AG04450 (cell line): ENCODE measurements around the gene AASDH. TPM values are rescaled to one million over a fixed set of nuclear protein-coding genes. Genes with fewer than 3 reads are reported as not detected.

ENCODE experiments used
- CTCF ChIA-PET: fragments of 300-600, 350-600 bp; formaldehyde crosslinking; extraction: SDS; loops from one replicate; lab custom pipeline; 2022; ENCODE audit warnings: antibody characterized with exemption, inconsistent platforms; lab: Charles Lee
- POLR2A ChIA-PET: fragments of 350-600 bp; formaldehyde crosslinking; extraction: SDS; loops from one replicate; lab custom pipeline; 2021; ENCODE audit warnings: antibody characterized with exemption, inconsistent platforms; lab: Yijun Ruan, JAX
- DNase-seq: peaks from one replicate; pipeline ENCODE4 v3.0.0-alpha.2; 2011; ENCODE audit warnings: low read depth, low spot score
- H3K27ac ChIP-seq: one replicate; pipeline ENCODE4 v1.5.1; 2012; ENCODE audit warnings: low read depth, low read length, control low read depth
- H3K27me3 ChIP-seq: one replicate; pipeline ENCODE4 v1.6.0; 2012; ENCODE audit warnings: low read length; ENCODE audit not compliant: control insufficient read depth, insufficient read depth
- H3K4me3 ChIP-seq: 2 replicates; pipeline ENCODE4 v1.5.1; 2011; ENCODE audit warnings: mild to moderate bottlenecking, low read depth, low read length, control low read depth
- H3K9me3 ChIP-seq: 2 replicates; pipeline ENCODE4 v1.5.1; 2012; ENCODE audit warnings: low read length; ENCODE audit not compliant: control insufficient read depth, insufficient read depth
- polyA plus RNA-seq: library from polyadenylated mRNA; depleted of rRNA; stranded (reverse); fragments of >200 nt; gene quantifications from 2 replicates; pipeline ENCODE4 v1.2.3, GENCODE V29; 2011
- TF ChIP-seq, protein P1 (sequence below): IDR thresholded peaks from 2 replicates; pipeline ENCODE4 v1.5.1; 2011; ENCODE audit warnings: low read depth, low read length, control low read depth, inconsistent platforms

The AASDH gene
- polyA plus RNA-seq, 1 experiment = 14.8 TPM

DNA sequence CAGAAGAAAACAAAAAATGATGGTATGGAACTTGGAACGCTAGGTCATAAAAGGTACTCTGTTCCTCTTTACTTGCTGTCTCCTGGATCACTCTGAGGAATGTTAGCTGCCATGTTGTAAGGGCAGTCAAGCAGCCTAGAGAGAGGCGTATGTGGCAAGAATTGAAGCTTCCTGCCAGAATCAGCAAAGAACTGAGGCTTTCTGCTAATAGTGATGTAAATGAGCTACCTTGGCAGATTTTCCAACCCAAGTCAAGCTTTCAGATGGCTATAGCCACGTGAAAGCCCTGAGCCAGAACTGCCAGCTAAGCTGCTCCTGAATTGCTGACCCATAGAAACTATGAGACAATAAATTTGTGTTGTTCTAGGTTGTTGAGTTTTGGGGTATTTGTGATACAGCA lies 38.7 kb downstream of the AASDH start:
- Histone ChIP-seq H3K4me3 (no peak overlapping the region), H3K27ac (no peak overlapping the region), H3K9me3 (no peaks in the 10 kb centered on the region), H3K27me3 (no peaks in the 10 kb centered on the region)
- TF ChIP-seq, protein P1, sequence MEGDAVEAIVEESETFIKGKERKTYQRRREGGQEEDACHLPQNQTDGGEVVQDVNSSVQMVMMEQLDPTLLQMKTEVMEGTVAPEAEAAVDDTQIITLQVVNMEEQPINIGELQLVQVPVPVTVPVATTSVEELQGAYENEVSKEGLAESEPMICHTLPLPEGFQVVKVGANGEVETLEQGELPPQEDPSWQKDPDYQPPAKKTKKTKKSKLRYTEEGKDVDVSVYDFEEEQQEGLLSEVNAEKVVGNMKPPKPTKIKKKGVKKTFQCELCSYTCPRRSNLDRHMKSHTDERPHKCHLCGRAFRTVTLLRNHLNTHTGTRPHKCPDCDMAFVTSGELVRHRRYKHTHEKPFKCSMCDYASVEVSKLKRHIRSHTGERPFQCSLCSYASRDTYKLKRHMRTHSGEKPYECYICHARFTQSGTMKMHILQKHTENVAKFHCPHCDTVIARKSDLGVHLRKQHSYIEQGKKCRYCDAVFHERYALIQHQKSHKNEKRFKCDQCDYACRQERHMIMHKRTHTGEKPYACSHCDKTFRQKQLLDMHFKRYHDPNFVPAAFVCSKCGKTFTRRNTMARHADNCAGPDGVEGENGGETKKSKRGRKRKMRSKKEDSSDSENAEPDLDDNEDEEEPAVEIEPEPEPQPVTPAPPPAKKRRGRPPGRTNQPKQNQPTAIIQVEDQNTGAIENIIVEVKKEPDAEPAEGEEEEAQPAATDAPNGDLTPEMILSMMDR = no peak
- ChIA-PET POLR2A (no interaction called here), CTCF (no interaction called here)
- DNase-seq = no peak

DNA sequence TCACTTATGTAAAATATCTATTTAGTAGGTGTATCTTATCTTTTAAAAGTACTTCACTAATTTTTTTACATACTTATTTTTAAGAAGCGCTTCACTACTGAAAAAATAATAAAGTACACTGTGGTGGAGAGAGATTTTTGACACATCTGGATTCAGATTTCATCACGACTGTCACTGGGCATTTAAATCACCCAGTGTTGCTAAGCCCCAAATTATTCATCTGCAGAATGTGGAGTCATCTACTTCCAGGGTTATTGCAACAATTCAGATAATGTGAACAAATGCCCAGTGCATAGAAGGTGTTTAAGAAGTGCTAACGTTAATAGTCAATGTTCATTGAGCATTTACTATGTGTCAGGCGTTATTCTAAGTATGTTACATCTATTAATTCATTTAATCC lies 41.8 kb downstream of the AASDH start:
- DNase-seq = no peak
- no peak overlapping the region for H3K27ac ChIP-seq
- POLR2A ChIA-PET = no interaction called here
- H3K4me3 ChIP-seq = no peak overlapping the region
- H3K27me3 ChIP-seq = no peaks in the 10 kb centered on the region
- no peaks in the 10 kb centered on the region for H3K9me3 ChIP-seq
- TF ChIP-seq, protein P1 = no peak
- CTCF ChIA-PET = no interaction called here

DNA sequence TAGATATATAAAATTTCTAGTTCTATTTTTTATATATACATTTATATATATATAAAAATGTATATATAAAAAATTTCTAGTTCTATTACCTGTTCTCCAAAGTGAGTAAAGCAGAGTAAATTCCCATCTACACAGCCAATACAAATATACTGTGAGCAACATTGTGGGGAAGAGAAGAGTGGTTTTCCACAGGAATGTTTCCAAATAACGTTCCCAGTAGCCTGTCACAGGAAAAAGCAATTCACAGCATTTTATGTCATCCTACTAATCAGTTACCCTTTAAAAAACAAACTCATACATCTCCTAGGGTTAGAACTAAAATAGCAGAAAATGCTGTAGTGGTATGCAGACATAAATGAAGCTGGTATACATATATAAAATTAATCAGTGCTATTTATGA lies 44.5 kb downstream of the AASDH start:
- ChIA-PET POLR2A (no interaction called here), CTCF (no interaction called here)
- H3K27ac ChIP-seq = no peak overlapping the region
- no peak overlapping the region for H3K4me3 ChIP-seq
- no peak for DNase-seq
- no peaks in the 10 kb centered on the region for H3K27me3 ChIP-seq
- H3K9me3 ChIP-seq = no peaks in the 10 kb centered on the region
- TF ChIP-seq, protein P1 = no peak

DNA sequence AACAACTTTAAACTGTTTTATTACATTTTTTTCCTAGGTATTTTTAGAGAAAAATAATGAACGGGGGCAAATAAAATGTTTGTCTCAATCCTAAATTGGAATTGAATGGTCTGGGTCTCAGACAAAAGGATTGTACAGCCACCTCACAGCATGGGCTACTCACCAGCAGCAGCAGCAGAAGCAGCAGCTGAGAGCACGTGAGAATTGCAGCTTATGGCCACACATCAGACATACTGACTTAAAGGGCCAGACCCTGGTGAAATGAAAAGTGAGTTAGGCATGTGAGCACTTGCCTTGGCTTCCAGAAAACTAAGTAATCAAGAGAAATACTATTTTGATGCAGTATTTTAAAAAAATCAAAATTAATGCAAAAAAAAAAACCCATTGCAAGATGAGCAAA lies 56.6 kb downstream of the AASDH start:
- Histone ChIP-seq H3K27ac (no peak overlapping the region), H3K4me3 (no peak overlapping the region), H3K9me3 (no peaks in the 10 kb centered on the region), H3K27me3 (no peaks in the 10 kb centered on the region)
- TF ChIP-seq, protein P1 = no peak
- ChIA-PET CTCF (no interaction called here), POLR2A (no interaction called here)
- no peak for DNase-seq

DNA sequence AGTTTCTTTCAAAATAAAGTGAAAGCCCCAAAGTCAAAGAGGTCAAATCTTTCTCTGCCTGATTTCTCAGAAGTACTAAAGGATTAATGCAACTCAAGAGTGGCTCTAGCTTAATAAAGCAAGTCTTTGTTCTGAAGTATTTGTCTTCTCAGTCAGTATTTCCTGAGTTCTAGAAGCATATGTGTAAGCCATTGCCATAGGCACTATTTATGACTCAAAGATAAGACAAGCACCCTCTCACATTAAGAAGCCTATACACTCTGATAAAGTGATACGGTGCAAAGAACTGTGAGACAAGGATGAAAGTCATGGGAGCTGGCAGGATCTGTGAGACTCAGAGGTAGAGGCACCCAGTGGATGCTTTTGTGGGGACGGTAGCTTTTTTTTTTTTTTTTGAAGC lies 60.9 kb downstream of the AASDH start:
- POLR2A ChIA-PET = no interaction called here
- peaks cover 2% of the 10 kb centered on the region for H3K27me3 ChIP-seq
- CTCF ChIA-PET = no interaction called here
- H3K27ac ChIP-seq = no peak overlapping the region
- H3K4me3 ChIP-seq = no peak overlapping the region
- DNase-seq = no peak
- TF ChIP-seq, protein P1 = no peak
- H3K9me3 ChIP-seq = no peaks in the 10 kb centered on the region
